ENCODE data around the gene SLC1A2.

SLC1A2 gene

GRCh38 chr11:35238882-35239281 lies 180.5 kb downstream of the SLC1A2 start:
- Histone ChIP-seq H3K9ac (ENCODE audit: low read length) (no peak overlapping the region), H3K79me2 (ENCODE audit: control insufficient read depth, insufficient read depth, low read length, poor library complexity) (no peaks in the 10 kb centered on the region), H3K9me3 (ENCODE audit: insufficient read depth, low read depth, low read length) (no peaks in the 10 kb centered on the region), H4K8ac (ENCODE audit: low read depth, low read length) (no peak overlapping the region), H3K4ac (ENCODE audit: low read depth, low read length) (no peak overlapping the region), H3K18ac (ENCODE audit: low read length) (no peak overlapping the region), H3K4me1 (ENCODE audit: control insufficient read depth in 1 of 2, insufficient read depth in 2 of 2, low read length in 2 of 2) (peaks cover 3 to 5% of the 10 kb centered on the region in 2 experiments), H4K12ac (ENCODE audit: low read depth, low read length) (no peak overlapping the region), H3K27me3 (ENCODE audit: insufficient read depth, low read length) (no peaks in the 10 kb centered on the region), H3K4me2 (ENCODE audit: low read length) (no peak overlapping the region), H3K79me1 (ENCODE audit: low read length) (peaks cover 3% of the 10 kb centered on the region), H2BK12ac (ENCODE audit: low read length) (no peak overlapping the region), H3K27ac (ENCODE audit: low read depth, low read length) (no peak overlapping the region), H2BK120ac (ENCODE audit: insufficient read depth, low read length, poor library complexity) (no peak overlapping the region), H2AK5ac (ENCODE audit: low read length) (no peak overlapping the region), H2BK5ac (ENCODE audit: low read depth, low read length, poor library complexity) (no peak overlapping the region), H3K23ac (ENCODE audit: low read length) (no peak overlapping the region), H2AFZ (ENCODE audit: insufficient read depth, low read length, poor library complexity) (no peak overlapping the region), H3K14ac (ENCODE audit: low read length) (no peak overlapping the region), H3K4me3 (ENCODE audit: low read depth, low read length) (no peak overlapping the region), H4K91ac (ENCODE audit: low read depth, low read length) (no peak overlapping the region), H3K36me3 (ENCODE audit: control insufficient read depth in 1 of 2, insufficient read depth in 2 of 2, low read length in 2 of 2) (no peaks in the 10 kb centered on the region)
- WGBS (ENCODE audit: extremely low coverage, insufficient coverage, insufficient read length) = no CpG with 5 or more reads among the region's 1 CpG
- DNase-seq = no peak

GRCh38 chr11:35237860-35238715 lies 181.3 kb downstream of the SLC1A2 start:
- no peak overlapping the region for H4K12ac ChIP-seq (ENCODE audit: low read depth, low read length)
- H2BK120ac ChIP-seq (ENCODE audit: insufficient read depth, low read length, poor library complexity) = peak overlapping the region; percentile 36
- peak overlapping the region; percentile 61 for H2BK12ac ChIP-seq (ENCODE audit: low read length)
- no peak overlapping the region for H3K9ac ChIP-seq (ENCODE audit: low read length)
- H4K8ac ChIP-seq (ENCODE audit: low read depth, low read length) = no peak overlapping the region
- no peak overlapping the region for H3K4me2 ChIP-seq (ENCODE audit: low read length)
- H2BK5ac ChIP-seq (ENCODE audit: low read depth, low read length, poor library complexity) = peak overlapping the region; percentile 26
- no peaks in the 10 kb centered on the region for H3K27me3 ChIP-seq (ENCODE audit: insufficient read depth, low read length)
- H3K18ac ChIP-seq (ENCODE audit: low read length) = no peak overlapping the region
- WGBS (ENCODE audit: extremely low coverage, insufficient coverage, insufficient read length) = no CpG with 5 or more reads among the region's 15 CpGs
- H3K79me2 ChIP-seq (ENCODE audit: control insufficient read depth, insufficient read depth, low read length, poor library complexity) = no peaks in the 10 kb centered on the region
- no peak overlapping the region for H3K4ac ChIP-seq (ENCODE audit: low read depth, low read length)
- no peak overlapping the region for H2AFZ ChIP-seq (ENCODE audit: insufficient read depth, low read length, poor library complexity)
- H3K36me3 ChIP-seq (ENCODE audit: control insufficient read depth in 1 of 2, insufficient read depth in 2 of 2, low read length in 2 of 2) = no peaks in the 10 kb centered on the region
- H3K4me3 ChIP-seq (ENCODE audit: low read depth, low read length) = no peak overlapping the region
- H3K27ac ChIP-seq (ENCODE audit: low read depth, low read length) = no peak overlapping the region
- no peak overlapping the region for H2AK5ac ChIP-seq (ENCODE audit: low read length)
- peak overlapping the region; percentile 7 for H4K91ac ChIP-seq (ENCODE audit: low read depth, low read length)
- peak; percentile 56 to 87 for DNase-seq
- no peak overlapping the region for H3K23ac ChIP-seq (ENCODE audit: low read length)
- no peak overlapping the region for H3K14ac ChIP-seq (ENCODE audit: low read length)
- H3K4me1 ChIP-seq (ENCODE audit: control insufficient read depth in 1 of 2, insufficient read depth in 2 of 2, low read length in 2 of 2) = peaks cover 3 to 5% of the 10 kb centered on the region in 2 experiments
- H3K79me1 ChIP-seq (ENCODE audit: low read length) = peaks cover 3% of the 10 kb centered on the region
- no peaks in the 10 kb centered on the region for H3K9me3 ChIP-seq (ENCODE audit: insufficient read depth, low read depth, low read length)

- Histone ChIP-seq H3K9ac (ENCODE audit: low read length) (no peak overlapping the region), H3K79me2 (ENCODE audit: control insufficient read depth, insufficient read depth, low read length, poor library complexity) (no peaks in the 10 kb centered on the region), H2BK5ac (ENCODE audit: low read depth, low read length, poor library complexity) (no peak overlapping the region), H2AK5ac (ENCODE audit: low read length) (no peak overlapping the region), H3K4ac (ENCODE audit: low read depth, low read length) (no peak overlapping the region), H2AFZ (ENCODE audit: insufficient read depth, low read length, poor library complexity) (no peak overlapping the region), H2BK12ac (ENCODE audit: low read length) (peak overlapping the region; percentile 42), H3K18ac (ENCODE audit: low read length) (no peak overlapping the region), H3K36me3 (ENCODE audit: control insufficient read depth in 1 of 2, insufficient read depth in 2 of 2, low read length in 2 of 2) (no peaks in the 10 kb centered on the region), H3K14ac (ENCODE audit: low read length) (no peak overlapping the region), H3K23ac (ENCODE audit: low read length) (no peak overlapping the region), H3K27ac (ENCODE audit: low read depth, low read length) (no peak overlapping the region), H3K4me1 (ENCODE audit: control insufficient read depth in 1 of 2, insufficient read depth in 2 of 2, low read length in 2 of 2) (peaks cover 3 to 5% of the 10 kb centered on the region in 2 experiments), H3K79me1 (ENCODE audit: low read length) (peaks cover 3% of the 10 kb centered on the region), H3K4me2 (ENCODE audit: low read length) (no peak overlapping the region), H4K8ac (ENCODE audit: low read depth, low read length) (no peak overlapping the region), H3K27me3 (ENCODE audit: insufficient read depth, low read length) (no peaks in the 10 kb centered on the region), H3K9me3 (ENCODE audit: insufficient read depth, low read depth, low read length) (no peaks in the 10 kb centered on the region), H3K4me3 (ENCODE audit: low read depth, low read length) (no peak overlapping the region), H4K91ac (ENCODE audit: low read depth, low read length) (peak overlapping the region; percentile 21), H4K12ac (ENCODE audit: low read depth, low read length) (no peak overlapping the region), H2BK120ac (ENCODE audit: insufficient read depth, low read length, poor library complexity) (no peak overlapping the region)
- no peak for DNase-seq
- WGBS (ENCODE audit: extremely low coverage, insufficient coverage, insufficient read length) = no CpG with 5 or more reads among the region's 1 CpG
Observed at GRCh38 chr11:35237351-35237750, 182.0 kb downstream of the SLC1A2 start.

GRCh38 chr11:35236667-35237003 lies 182.7 kb downstream of the SLC1A2 start:
- Histone ChIP-seq H4K8ac (ENCODE audit: low read depth, low read length) (peak overlapping the region; percentile 9), H3K23ac (ENCODE audit: low read length) (no peak overlapping the region), H3K27ac (ENCODE audit: low read depth, low read length) (no peak overlapping the region), H3K18ac (ENCODE audit: low read length) (no peak overlapping the region), H2BK5ac (ENCODE audit: low read depth, low read length, poor library complexity) (no peak overlapping the region), H3K9ac (ENCODE audit: low read length) (no peak overlapping the region), H4K91ac (ENCODE audit: low read depth, low read length) (no peak overlapping the region), H3K4me3 (ENCODE audit: low read depth, low read length) (no peak overlapping the region), H2AFZ (ENCODE audit: insufficient read depth, low read length, poor library complexity) (no peak overlapping the region), H4K12ac (ENCODE audit: low read depth, low read length) (no peak overlapping the region), H3K79me2 (ENCODE audit: control insufficient read depth, insufficient read depth, low read length, poor library complexity) (no peaks in the 10 kb centered on the region), H3K4ac (ENCODE audit: low read depth, low read length) (no peak overlapping the region), H3K14ac (ENCODE audit: low read length) (no peak overlapping the region), H2AK5ac (ENCODE audit: low read length) (no peak overlapping the region), H2BK120ac (ENCODE audit: insufficient read depth, low read length, poor library complexity) (no peak overlapping the region), H2BK12ac (ENCODE audit: low read length) (no peak overlapping the region), H3K9me3 (ENCODE audit: insufficient read depth, low read depth, low read length) (no peaks in the 10 kb centered on the region), H3K27me3 (ENCODE audit: insufficient read depth, low read length) (no peaks in the 10 kb centered on the region), H3K4me1 (ENCODE audit: control insufficient read depth in 1 of 2, insufficient read depth in 2 of 2, low read length in 2 of 2) (peaks cover 3 to 5% of the 10 kb centered on the region in 2 experiments), H3K79me1 (ENCODE audit: low read length) (peaks cover 3% of the 10 kb centered on the region), H3K4me2 (ENCODE audit: low read length) (no peak overlapping the region), H3K36me3 (ENCODE audit: control insufficient read depth in 1 of 2, insufficient read depth in 2 of 2, low read length in 2 of 2) (no peaks in the 10 kb centered on the region)
- no CpG with 5 or more reads among the region's 5 CpGs for WGBS (ENCODE audit: extremely low coverage, insufficient coverage, insufficient read length)
- DNase-seq = peak in 1 of 2 donors; percentile 9

Data from trophoblast cell (in vitro differentiated cells and primary cell).